MM.1S (cell line): ENCODE data around the gene NIPAL4.

Experiments used
- DNase-seq: peaks from one replicate; pipeline ENCODE4 v3.0.0-alpha.2; 2015
- H2AFZ ChIP-seq: fragments of 300-600 bp; sonication (generic); 2 replicates; pipeline ENCODE4 v1.6.0; 2016; ENCODE audit warnings: antibody characterized with exemption, low read length
- H3F3A ChIP-seq: fragments of 300-600 bp; sonication (generic); 2 replicates; pipeline ENCODE4 v1.6.1; 2016; ENCODE audit warnings: mild to moderate bottlenecking, antibody characterized with exemption, low read length, moderate library complexity, mixed read lengths; ENCODE audit not compliant: insufficient read depth
- H3K27ac ChIP-seq: fragments of 300-600 bp; sonication (generic); 2 replicates; pipeline ENCODE4 v1.5.1; 2016; ENCODE audit warnings: mild to moderate bottlenecking, low read length
- H3K27me3 ChIP-seq: fragments of 300-600 bp; sonication (generic); replicated peaks from 2 replicates; pipeline ENCODE4 v1.6.0; 2016; ENCODE audit warnings: low read length; ENCODE audit not compliant: insufficient read depth
- H3K36me3 ChIP-seq: fragments of 300-600 bp; sonication (generic); replicated peaks from 2 replicates; pipeline ENCODE4 v1.6.1; 2016; ENCODE audit warnings: mild to moderate bottlenecking, low read length, mixed read lengths; ENCODE audit not compliant: insufficient read depth
- H3K4me1 ChIP-seq: fragments of 300-600 bp; sonication (generic); 2 replicates; pipeline ENCODE4 v1.6.1; 2016; ENCODE audit warnings: low read length, mixed read lengths
- H3K4me2 ChIP-seq: fragments of 300-600 bp; sonication (generic); 2 replicates; pipeline ENCODE4 v1.6.0; 2016; ENCODE audit warnings: low read depth, low read length
- H3K4me3 ChIP-seq: fragments of 300-600 bp; sonication (generic); 2 replicates; pipeline ENCODE4 v1.5.1; 2016; ENCODE audit warnings: low read length, mixed read lengths
- H3K79me2 ChIP-seq: fragments of 300-600 bp; sonication (generic); 2 replicates; pipeline ENCODE4 v1.6.1; 2016; ENCODE audit warnings: mixed run types, low read length, mixed read lengths
- H3K9ac ChIP-seq: fragments of 300-600 bp; sonication (generic); 2 replicates; pipeline ENCODE4 v1.6.1; 2016; ENCODE audit warnings: low read length, mixed read lengths
- H3K9me2 ChIP-seq: fragments of 300-600 bp; sonication (generic); replicated peaks from 2 replicates; pipeline ENCODE4 v1.6.1; 2016; ENCODE audit warnings: mild to moderate bottlenecking, low read length, mixed read lengths; ENCODE audit not compliant: insufficient read depth
- H3K9me3 ChIP-seq: fragments of 300-600 bp; sonication (generic); replicated peaks from 2 replicates; pipeline ENCODE4 v1.6.1; 2016; ENCODE audit warnings: mild to moderate bottlenecking, low read length, mixed read lengths; ENCODE audit not compliant: insufficient read depth
- H4K20me1 ChIP-seq: fragments of 300-600 bp; sonication (generic); 2 replicates; pipeline ENCODE4 v1.6.1; 2016; ENCODE audit warnings: mild to moderate bottlenecking, low read length, moderate library complexity, mixed read lengths; ENCODE audit not compliant: insufficient read depth
- EZH2 ChIP-seq: fragments of 300-600 bp; sonication (generic); optimal IDR thresholded peaks from 2 replicates; pipeline ENCODE3; 2017; ENCODE audit warnings: low read depth, mild to moderate bottlenecking, antibody characterized with exemption, low read length, mixed read lengths
- EZH2phosphoT487 ChIP-seq: fragments of 300-600 bp; sonication (generic); IDR thresholded peaks from 2 replicates; pipeline ENCODE4 v1.6.1; 2018; ENCODE audit warnings: antibody characterized with exemption, low read length
- TF ChIP-seq, protein P1 (sequence below): fragments of 300-600 bp; sonication (generic); IDR thresholded peaks from 2 replicates; pipeline ENCODE4 v1.5.1; 2016; ENCODE audit warnings: antibody characterized with exemption, low read length, mixed read lengths

The NIPAL4 gene

DNA sequence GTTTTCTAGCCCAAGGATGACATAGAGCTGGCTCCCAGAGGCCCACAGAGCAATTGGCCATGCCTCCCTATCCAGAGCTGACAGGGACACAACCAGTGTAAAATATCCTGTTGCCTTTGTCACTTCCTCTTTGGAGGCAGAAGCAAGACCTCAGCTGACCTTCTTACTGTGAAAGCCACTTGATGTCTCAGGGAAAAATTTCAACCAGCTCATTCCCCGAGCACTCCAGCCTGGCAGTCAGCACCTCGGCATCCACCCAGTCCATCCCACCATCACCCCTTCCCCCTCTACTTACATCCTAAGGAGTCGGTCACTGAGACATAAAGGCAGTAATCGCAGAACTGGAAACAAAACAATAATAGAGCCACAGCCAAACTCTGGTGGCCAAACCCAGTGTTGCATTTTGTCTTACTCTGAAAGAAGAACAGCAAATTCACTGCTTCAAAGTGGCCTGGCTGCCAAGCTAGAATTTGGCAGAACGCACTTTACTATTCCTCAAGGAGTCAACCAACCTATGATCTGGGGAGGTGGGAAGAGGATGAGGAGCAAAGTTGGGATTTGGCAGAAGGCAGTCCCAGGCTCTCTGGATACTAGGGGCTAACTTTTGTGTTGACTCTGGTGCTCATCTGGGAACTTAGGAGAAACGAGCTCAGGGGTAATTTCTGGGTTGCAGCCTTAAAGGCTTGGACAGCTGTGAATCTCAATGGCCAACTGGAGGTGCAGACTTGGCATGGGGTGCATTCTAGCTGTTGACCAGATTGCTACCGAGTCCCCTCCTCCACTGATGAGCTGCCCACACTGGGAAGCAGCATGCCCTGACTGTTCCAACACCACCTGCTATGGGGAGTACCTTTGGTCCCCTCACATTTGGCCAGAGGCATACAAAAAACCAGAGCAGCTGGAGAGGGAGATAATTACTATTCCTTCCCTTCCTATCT, 13.6 kb downstream of the NIPAL4 start:
- no peaks in the 10 kb centered on the region for H3K36me3 ChIP-seq
- H3K9me2 ChIP-seq = no peaks in the 10 kb centered on the region
- no peaks in the 10 kb centered on the region for H4K20me1 ChIP-seq
- H3K9me3 ChIP-seq = no peaks in the 10 kb centered on the region
- H3F3A ChIP-seq = no peaks in the 10 kb centered on the region
- no peak overlapping the region for H3K4me3 ChIP-seq
- DNase-seq = no peak
- H3K9ac ChIP-seq = no peak overlapping the region
- no peaks in the 10 kb centered on the region for H3K27me3 ChIP-seq
- TF ChIP-seq EZH2 (no peak), EZH2phosphoT487 (no peak)
- TF ChIP-seq, protein P1, sequence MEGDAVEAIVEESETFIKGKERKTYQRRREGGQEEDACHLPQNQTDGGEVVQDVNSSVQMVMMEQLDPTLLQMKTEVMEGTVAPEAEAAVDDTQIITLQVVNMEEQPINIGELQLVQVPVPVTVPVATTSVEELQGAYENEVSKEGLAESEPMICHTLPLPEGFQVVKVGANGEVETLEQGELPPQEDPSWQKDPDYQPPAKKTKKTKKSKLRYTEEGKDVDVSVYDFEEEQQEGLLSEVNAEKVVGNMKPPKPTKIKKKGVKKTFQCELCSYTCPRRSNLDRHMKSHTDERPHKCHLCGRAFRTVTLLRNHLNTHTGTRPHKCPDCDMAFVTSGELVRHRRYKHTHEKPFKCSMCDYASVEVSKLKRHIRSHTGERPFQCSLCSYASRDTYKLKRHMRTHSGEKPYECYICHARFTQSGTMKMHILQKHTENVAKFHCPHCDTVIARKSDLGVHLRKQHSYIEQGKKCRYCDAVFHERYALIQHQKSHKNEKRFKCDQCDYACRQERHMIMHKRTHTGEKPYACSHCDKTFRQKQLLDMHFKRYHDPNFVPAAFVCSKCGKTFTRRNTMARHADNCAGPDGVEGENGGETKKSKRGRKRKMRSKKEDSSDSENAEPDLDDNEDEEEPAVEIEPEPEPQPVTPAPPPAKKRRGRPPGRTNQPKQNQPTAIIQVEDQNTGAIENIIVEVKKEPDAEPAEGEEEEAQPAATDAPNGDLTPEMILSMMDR = no peak
- H3K4me2 ChIP-seq = no peak overlapping the region
- H3K79me2 ChIP-seq = no peaks in the 10 kb centered on the region
- no peak overlapping the region for H2AFZ ChIP-seq
- H3K4me1 ChIP-seq = no peaks in the 10 kb centered on the region
- no peak overlapping the region for H3K27ac ChIP-seq

DNA sequence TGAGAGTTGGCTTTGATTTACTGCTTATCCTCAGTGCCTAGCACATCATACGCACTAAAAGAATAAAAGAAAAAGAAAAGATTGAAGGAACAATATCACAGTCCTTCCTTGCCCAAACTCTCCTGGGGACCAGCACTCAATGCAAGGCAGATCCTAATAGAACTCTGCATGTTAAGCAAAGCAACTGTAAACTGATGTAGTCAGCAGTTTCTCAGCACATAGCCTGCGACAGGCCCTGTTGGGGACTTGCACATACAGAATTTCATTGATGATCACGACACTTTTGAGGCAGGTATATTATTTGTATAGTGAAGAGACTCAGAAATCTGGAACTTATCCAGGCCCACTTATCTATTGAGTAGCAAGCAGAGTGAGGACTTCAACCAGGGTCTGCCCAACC, 15.4 kb downstream of the NIPAL4 start:
- Histone ChIP-seq H4K20me1 (no peaks in the 10 kb centered on the region), H3K79me2 (no peaks in the 10 kb centered on the region), H3K4me2 (no peak overlapping the region), H3K27ac (no peak overlapping the region), H3K4me3 (no peak overlapping the region), H3K27me3 (no peaks in the 10 kb centered on the region), H3K36me3 (no peaks in the 10 kb centered on the region), H2AFZ (no peak overlapping the region), H3K4me1 (no peaks in the 10 kb centered on the region), H3K9me3 (no peaks in the 10 kb centered on the region), H3K9me2 (no peaks in the 10 kb centered on the region), H3F3A (no peaks in the 10 kb centered on the region), H3K9ac (no peak overlapping the region)
- TF ChIP-seq EZH2phosphoT487 = no peak
- no peak for DNase-seq

- no peaks in the 10 kb centered on the region for H3K9me3 ChIP-seq
- H3K4me2 ChIP-seq = no peak overlapping the region
- TF ChIP-seq, protein P1 = peak; percentile 85
- TF ChIP-seq EZH2 = no peak
- no peak overlapping the region for H2AFZ ChIP-seq
- H3F3A ChIP-seq = no peaks in the 10 kb centered on the region
- no peaks in the 10 kb centered on the region for H3K27me3 ChIP-seq
- no peak overlapping the region for H3K27ac ChIP-seq
- H3K79me2 ChIP-seq = no peaks in the 10 kb centered on the region
- no peaks in the 10 kb centered on the region for H3K9me2 ChIP-seq
- DNase-seq = peak; percentile 67
- no peaks in the 10 kb centered on the region for H4K20me1 ChIP-seq
- no peaks in the 10 kb centered on the region for H3K4me1 ChIP-seq
- H3K9ac ChIP-seq = no peak overlapping the region
- no peaks in the 10 kb centered on the region for H3K36me3 ChIP-seq
- H3K4me3 ChIP-seq = no peak overlapping the region
These were observed 16.8 kb downstream of the NIPAL4 start for GRCh38 chr5:157476702-157477408.
